HG02642 (cell line): ENCODE measurements around the gene ZFR.

Source experiments
- ATAC-seq: cut with Tn5 transposase; IDR thresholded peaks from one replicate; pipeline ENCODE4 v1.9.1; 2021; ENCODE audit warnings: mild to moderate bottlenecking; ENCODE audit not compliant: unreplicated experiment, poor library complexity

Gene ZFR

DNA sequence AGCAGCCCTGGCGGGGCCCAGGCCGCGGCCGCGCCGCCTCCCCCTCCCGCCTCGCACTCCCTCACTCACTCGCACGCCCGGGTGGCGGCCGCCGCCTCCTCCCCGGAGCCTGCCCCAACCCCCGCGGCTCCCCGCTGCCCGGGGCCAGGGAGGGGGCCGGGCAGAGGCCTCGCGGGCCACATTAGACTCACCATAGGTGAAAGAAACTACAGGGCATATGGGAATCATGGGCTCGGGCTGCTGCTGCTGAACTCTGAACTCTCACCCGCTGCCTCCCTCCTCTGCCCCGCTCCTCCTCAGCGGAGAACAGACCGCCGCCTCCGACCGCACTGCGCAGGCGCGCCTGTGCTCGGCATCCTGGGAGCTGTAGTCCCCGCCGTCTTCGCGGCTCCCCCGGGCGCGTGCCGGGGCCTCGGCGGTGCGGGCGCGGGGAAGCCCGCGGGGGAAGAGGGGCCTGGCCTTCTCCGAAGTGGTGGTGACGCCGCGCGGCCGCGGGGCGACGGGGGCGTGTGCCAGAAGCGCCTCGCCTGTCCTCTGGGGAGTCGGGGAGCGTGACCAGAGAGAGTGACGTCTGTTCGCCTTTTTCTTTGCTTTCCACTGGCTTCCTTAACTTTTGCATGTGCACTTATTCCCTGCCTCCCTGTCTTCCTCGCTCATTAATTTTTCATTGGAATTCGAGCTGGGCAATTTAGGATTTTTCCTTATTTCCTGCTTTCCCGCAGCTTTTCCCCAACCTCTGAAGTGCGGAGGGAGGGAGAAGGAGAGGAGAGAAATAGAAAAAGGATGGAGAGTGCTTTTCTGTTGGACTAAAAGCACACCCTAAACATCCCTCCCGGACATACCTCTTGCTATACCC lies at the start of gene ZFR:
ZFR (minus strand) TSS at position 310 of the 856 bp plus-strand sequence; CDS start at position 228, 82 bp downstream.
- ATAC-seq, result peak; percentile 87

GRCh38 chr5:32490972-32491557 lies 46.5 kb upstream of the ZFR start:
- ATAC-seq, result no peak

DNA sequence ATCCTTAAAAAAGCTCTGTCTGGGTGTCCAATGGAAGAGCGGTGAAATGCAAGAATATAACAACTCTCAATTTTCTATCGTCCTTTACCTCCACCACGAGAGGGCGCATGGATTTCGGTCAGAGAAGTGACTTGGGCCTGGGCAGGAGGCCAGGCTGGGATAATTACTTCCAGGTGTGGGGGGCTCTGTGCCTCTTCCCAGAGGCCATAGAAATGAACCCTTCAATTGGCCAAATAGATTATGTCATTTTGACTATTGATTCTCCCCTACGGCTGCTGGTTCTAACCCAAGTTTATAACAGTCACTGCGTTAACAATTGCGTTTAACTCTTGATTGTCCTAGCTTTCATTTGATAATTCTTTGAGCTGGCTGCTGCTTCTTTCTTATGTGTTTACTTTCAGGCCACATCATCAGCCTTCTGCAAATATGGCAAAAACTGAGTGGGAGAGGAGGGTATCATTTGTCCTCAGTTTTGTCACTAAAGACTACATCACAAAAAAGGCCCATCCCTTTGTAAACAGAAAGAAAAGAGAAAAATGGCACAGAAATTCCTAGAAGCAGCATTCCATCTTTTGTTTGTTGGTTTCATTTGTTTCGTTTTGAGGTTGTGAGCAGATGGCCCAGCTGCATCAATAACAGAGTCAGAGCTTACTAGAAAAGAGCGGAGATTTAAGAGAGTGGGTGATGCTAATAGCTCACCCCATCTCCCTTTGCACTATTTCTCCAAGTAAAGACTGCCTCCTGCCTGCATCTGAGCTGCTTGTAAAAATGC lies 45.4 kb upstream of the ZFR start:
- no peak for ATAC-seq

- no peak for ATAC-seq
These were observed 42.9 kb upstream of the ZFR start for GRCh38 chr5:32487424-32487823.

GRCh38 chr5:32487008-32487407 lies 42.5 kb upstream of the ZFR start:
- ATAC-seq, result no peak

DNA sequence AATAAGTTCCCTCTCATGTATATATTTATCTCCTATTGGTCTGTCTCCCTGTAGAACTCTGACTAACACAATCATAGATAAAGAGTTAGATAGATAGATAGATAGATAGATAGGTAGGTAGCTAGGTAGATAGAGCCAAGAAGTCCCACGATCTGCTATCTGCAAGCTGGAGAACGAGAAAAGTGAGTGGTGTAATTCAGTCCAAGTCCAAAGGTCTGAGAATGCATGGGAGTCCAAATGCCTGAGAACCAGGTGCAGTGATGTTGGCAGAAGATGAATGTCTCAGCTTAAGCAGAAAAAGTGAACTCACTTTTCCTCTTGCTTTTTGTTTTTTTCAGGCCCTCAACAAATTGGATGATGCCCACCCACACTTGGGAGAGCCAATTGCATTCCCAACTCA lies 37.7 kb upstream of the ZFR start:
- no peak for ATAC-seq

- no peak for ATAC-seq
These were observed 34.6 kb upstream of the ZFR start for GRCh38 chr5:32479096-32479495.

DNA sequence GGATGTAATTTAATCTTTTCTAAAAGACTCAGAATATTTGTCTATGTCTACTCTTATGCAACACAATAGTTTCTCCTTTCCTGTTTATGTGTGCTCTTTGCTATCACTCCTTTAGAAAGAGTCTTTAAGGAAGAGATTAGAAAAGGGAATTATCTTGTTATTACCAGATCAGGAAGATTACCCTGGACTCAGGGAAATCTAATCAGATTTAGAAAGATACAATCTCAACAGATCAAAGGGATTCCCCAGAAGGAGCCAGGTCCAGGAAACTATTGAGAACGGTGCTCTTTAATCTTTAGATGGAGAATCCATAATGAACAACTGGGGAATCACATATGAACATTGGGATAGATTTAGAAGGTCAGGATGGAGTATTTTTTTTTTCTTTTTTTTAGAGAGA lies 32.4 kb upstream of the ZFR start:
- no peak for ATAC-seq

GRCh38 chr5:32475334-32476097 lies 31.0 kb upstream of the ZFR start:
- ATAC-seq, result no peak

DNA sequence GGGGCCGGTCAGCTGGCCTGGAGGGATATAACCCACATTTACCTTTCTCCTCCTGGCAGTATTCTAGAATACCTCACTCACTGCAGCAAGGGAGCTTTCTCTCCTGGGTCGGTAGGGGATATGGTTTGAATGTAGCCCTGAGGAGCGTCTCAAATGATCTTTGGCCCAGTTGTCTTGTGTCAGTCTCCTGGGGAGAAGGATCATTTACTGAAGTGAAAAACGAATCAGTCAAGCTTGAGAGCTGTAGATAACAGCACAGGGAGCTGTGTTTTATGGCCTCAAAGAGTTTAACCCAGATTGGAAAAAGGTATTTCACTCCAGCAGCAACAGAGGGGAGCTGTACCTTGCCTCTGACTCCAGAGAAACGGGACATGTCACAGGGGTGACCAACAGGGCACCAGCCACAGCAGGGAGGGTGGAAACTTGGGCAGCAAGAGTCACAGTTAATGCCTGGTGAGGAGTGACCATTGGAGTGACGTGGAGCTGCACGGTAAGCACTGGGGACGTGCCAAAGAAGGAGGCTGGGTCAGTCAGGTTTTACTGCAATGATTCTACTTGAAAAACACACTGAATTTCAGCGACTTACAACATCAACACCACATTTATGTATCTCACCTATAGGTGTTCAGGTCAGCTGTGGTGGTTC lies 29.8 kb upstream of the ZFR start:
- ATAC-seq, result no peak

- ATAC-seq, result no peak
These were observed 28.5 kb upstream of the ZFR start for GRCh38 chr5:32473072-32473471.

DNA sequence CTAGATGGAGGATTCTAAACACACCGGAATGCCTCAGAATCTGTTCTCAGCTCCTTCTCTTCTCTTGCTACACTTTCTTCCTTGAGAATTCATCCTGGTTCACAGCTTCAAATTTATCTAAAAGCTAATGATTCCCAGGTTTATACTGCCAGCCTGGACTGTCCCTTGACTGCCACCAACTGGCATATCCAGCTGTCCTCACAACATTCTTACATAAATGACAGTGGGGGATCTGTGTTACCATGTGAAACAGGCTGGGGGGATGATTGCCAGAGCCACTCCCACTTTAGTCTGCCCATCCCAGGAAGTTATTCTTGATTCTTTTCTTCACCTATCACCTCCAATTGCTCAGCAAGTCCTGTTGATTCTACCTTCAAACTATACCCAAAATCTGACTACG lies 27.2 kb upstream of the ZFR start:
- no peak for ATAC-seq

DNA sequence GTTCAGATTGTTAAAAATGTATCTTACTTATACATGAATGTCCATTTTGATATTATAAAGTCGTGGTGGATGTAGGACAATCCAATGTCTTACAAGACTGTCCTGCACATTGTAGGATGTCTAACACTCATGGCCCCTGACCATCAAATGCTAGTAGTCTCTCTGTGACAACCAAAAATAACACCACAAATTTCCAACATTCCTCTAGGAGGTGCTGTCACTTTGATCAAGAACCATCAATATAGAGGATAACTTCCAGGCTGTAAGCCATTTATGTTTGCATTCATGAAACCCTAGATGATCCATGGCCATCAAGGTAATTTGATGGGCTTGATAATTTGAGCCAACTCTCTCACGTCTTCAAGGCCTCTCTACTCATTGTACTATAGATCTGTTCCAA lies 20.5 kb upstream of the ZFR start:
- no peak for ATAC-seq

DNA sequence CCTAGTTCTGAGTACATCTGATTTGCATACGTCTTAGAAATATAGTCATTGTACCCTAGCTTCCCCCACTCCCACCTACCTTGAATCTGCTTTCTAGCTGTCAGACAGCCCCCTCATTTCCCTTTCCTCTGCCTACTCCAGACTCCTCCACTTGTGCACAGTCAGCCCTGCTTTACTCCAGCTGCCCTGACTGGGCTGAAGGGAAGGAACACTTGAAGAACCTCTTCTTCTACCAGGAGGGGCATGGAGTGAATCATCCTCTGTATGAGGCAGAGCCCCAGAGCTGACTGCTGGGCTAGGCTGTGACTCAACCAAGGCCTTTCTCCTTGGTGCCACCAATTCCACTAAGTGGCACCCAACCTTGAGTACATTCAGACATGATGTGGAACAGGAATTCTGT lies 18.1 kb upstream of the ZFR start:
- no peak for ATAC-seq

GRCh38 chr5:32461441-32462120 lies 17.0 kb upstream of the ZFR start:
- ATAC-seq, result no peak

DNA sequence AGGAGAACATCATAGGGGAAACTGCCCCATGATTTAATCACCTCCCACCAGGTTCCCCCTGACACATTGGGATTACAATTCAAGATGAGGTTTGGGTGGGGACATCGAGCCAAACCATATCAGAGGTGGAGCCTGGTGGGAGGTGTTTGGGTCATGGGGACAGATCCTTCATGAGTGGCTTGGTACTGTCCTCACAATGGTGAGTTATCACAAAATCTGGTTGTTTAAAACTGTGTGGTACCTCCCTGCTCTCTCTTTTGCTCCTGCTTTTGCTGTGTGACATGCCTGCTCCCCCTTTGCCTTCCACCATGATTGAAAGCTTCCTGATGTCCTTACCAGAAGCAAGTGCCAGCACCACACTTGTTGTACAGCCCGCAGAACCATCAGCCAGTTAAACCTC lies 16.2 kb upstream of the ZFR start:
- ATAC-seq, result no peak

GRCh38 chr5:32458880-32459495 lies 14.4 kb upstream of the ZFR start:
- ATAC-seq, result no peak

GRCh38 chr5:32455311-32455710 lies 10.8 kb upstream of the ZFR start:
- no peak for ATAC-seq

- ATAC-seq, result no peak
These were observed 10.3 kb upstream of the ZFR start for GRCh38 chr5:32454821-32455220.
